ENCODE results near the gene FOSB. TPM values are rescaled to one million over a fixed set of nuclear protein-coding genes. Genes with fewer than 3 reads are reported as not detected.

The FOSB gene
- total and polyA plus RNA-seq, 4 donors: 0.18 to 1.3 (median 0.40) TPM

DNA sequence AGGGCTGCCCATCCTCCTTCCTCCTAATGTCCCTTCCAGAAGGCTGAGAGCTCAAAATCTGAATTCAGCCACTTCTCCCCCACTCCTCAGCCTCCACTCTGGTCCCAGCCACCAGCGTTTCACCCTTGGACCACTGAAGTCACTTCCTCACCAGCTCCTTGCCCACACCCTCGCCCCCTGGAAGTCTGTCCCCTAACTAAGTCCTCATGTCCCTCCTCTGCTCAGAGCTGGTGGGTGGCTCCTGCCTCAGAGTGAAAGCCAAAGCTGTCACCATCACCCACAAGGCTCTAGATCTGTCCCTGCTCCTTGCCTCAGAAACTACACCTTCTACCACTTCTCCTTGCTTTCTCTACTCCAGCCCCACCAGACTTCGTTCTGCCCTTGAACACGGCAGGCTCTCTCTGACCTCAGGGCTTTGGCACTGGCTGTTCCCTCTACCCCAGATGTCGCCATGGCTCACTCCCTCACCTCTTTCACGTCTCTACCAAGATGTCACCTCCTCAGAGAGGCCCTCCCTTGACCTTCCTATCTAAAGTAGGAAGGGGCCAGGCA is 45.8 kb upstream of the FOSB start:
- H3K4me3 ChIP-seq (ENCODE audit: low read depth in 1 of 3, low read length in 3 of 3): no peak overlapping the region
- no peak for DNase-seq (ENCODE audit: low spot score)
- no peak overlapping the region for H3K9ac ChIP-seq (ENCODE audit: low read depth in 1 of 2, low read length in 2 of 2)
- no peaks in the 10 kb centered on the region for H3K27me3 ChIP-seq (ENCODE audit: control insufficient read depth in 4 of 4, insufficient read depth in 4 of 4, low read length in 3 of 4)
- no peak overlapping the region for H3K27ac ChIP-seq (ENCODE audit: low read depth in 1 of 2, low read length in 2 of 2)
- H3K36me3 ChIP-seq (ENCODE audit: control insufficient read depth in 4 of 4, insufficient read depth in 3 of 4, low read depth in 1 of 4, low read length in 3 of 4): peaks cover 0 to 16% (median 9%) of the 10 kb centered on the region in 4 donors
- 90% methylated on average over 6 of the region's 6 CpGs for WGBS
- TF ChIP-seq, protein P1, sequence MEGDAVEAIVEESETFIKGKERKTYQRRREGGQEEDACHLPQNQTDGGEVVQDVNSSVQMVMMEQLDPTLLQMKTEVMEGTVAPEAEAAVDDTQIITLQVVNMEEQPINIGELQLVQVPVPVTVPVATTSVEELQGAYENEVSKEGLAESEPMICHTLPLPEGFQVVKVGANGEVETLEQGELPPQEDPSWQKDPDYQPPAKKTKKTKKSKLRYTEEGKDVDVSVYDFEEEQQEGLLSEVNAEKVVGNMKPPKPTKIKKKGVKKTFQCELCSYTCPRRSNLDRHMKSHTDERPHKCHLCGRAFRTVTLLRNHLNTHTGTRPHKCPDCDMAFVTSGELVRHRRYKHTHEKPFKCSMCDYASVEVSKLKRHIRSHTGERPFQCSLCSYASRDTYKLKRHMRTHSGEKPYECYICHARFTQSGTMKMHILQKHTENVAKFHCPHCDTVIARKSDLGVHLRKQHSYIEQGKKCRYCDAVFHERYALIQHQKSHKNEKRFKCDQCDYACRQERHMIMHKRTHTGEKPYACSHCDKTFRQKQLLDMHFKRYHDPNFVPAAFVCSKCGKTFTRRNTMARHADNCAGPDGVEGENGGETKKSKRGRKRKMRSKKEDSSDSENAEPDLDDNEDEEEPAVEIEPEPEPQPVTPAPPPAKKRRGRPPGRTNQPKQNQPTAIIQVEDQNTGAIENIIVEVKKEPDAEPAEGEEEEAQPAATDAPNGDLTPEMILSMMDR (IDR thresholded peaks at IDR 0.05; ENCODE audit: low read depth, low read length, missing input control): no peak
- no peak for TF ChIP-seq FOXA2 (IDR thresholded peaks at IDR 0.05)
- TF ChIP-seq HNF4G (IDR thresholded peaks at IDR 0.05): no peak
- no peaks in the 10 kb centered on the region for H3K9me3 ChIP-seq (ENCODE audit: control insufficient read depth in 4 of 4, low read length in 3 of 4)
- H3K4me1 ChIP-seq (ENCODE audit: control insufficient read depth in 4 of 4, insufficient read depth in 4 of 4, low read length in 3 of 4): peaks cover 5 to 16% (median 9%) of the 10 kb centered on the region in 4 donors

GRCh38 chr19:45423033-45423588 is 44.7 kb upstream of the FOSB start:
- H3K4me3 ChIP-seq (ENCODE audit: low read depth in 1 of 3, low read length in 3 of 3): peak overlapping the region; percentile 53 to 64 (median 61)
- H3K36me3 ChIP-seq (ENCODE audit: control insufficient read depth in 4 of 4, insufficient read depth in 3 of 4, low read depth in 1 of 4, low read length in 3 of 4): peaks cover 0 to 8% (median 4%) of the 10 kb centered on the region in 4 donors
- peaks cover 5 to 19% (median 9%) of the 10 kb centered on the region in 4 donors for H3K4me1 ChIP-seq (ENCODE audit: control insufficient read depth in 4 of 4, insufficient read depth in 4 of 4, low read length in 3 of 4)
- DNase-seq (ENCODE audit: low spot score): no peak
- no peaks in the 10 kb centered on the region for H3K9me3 ChIP-seq (ENCODE audit: control insufficient read depth in 4 of 4, low read length in 3 of 4)
- 21% methylated on average over 20 of the region's 20 CpGs for WGBS
- TF ChIP-seq NR2F2 (IDR thresholded peaks at IDR 0.05) (peak; percentile 84), HNF4G (IDR thresholded peaks at IDR 0.05) (no peak), RAD21 (IDR thresholded peaks at IDR 0.05) (no peak)
- no peaks in the 10 kb centered on the region for H3K27me3 ChIP-seq (ENCODE audit: control insufficient read depth in 4 of 4, insufficient read depth in 4 of 4, low read length in 3 of 4)
- peak overlapping the region; percentile 21 to 74 for H3K9ac ChIP-seq (ENCODE audit: low read depth in 1 of 2, low read length in 2 of 2)
- H3K27ac ChIP-seq (ENCODE audit: low read depth in 1 of 2, low read length in 2 of 2): peak overlapping the region; percentile 89 to 93

GRCh38 chr19:45423589-45424190 is 44.1 kb upstream of the FOSB start, which contains the start of gene ERCC1:
Gene ERCC1 (minus strand): TSS chr19:45423917. CDS start chr19:45423374, 543 bp downstream.
- peak; percentile 98 for DNase-seq (ENCODE audit: low spot score)
- peaks cover 0 to 8% (median 4%) of the 10 kb centered on the region in 4 donors for H3K36me3 ChIP-seq (ENCODE audit: control insufficient read depth in 4 of 4, insufficient read depth in 3 of 4, low read depth in 1 of 4, low read length in 3 of 4)
- under 1% methylated on average over 37 of the region's 37 CpGs for WGBS
- H3K9ac ChIP-seq (ENCODE audit: low read depth in 1 of 2, low read length in 2 of 2): peak within 1 kb of the TSS; percentile 64 to 74
- peak within 1 kb of the TSS; percentile 53 to 70 (median 64) for H3K4me3 ChIP-seq (ENCODE audit: low read depth in 1 of 3, low read length in 3 of 3)
- H3K27ac ChIP-seq (ENCODE audit: low read depth in 1 of 2, low read length in 2 of 2): peak within 1 kb of the TSS; percentile 89 to 93
- no peaks in the 10 kb centered on the region for H3K9me3 ChIP-seq (ENCODE audit: control insufficient read depth in 4 of 4, low read length in 3 of 4)
- H3K27me3 ChIP-seq (ENCODE audit: control insufficient read depth in 4 of 4, insufficient read depth in 4 of 4, low read length in 3 of 4): no peaks in the 10 kb centered on the region
- H3K4me1 ChIP-seq (ENCODE audit: control insufficient read depth in 4 of 4, insufficient read depth in 4 of 4, low read length in 3 of 4): peaks cover 5 to 23% (median 11%) of the 10 kb centered on the region in 4 donors
- TF ChIP-seq JUND (IDR thresholded peaks at IDR 0.05): no peak
- TF ChIP-seq, protein P2, sequence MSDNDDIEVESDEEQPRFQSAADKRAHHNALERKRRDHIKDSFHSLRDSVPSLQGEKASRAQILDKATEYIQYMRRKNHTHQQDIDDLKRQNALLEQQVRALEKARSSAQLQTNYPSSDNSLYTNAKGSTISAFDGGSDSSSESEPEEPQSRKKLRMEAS (IDR thresholded peaks at IDR 0.05): peak; percentile 79
- TF ChIP-seq, protein P3, sequence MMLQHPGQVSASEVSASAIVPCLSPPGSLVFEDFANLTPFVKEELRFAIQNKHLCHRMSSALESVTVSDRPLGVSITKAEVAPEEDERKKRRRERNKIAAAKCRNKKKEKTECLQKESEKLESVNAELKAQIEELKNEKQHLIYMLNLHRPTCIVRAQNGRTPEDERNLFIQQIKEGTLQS (IDR thresholded peaks at IDR 0.05): no peak
- TF ChIP-seq, protein P4, sequence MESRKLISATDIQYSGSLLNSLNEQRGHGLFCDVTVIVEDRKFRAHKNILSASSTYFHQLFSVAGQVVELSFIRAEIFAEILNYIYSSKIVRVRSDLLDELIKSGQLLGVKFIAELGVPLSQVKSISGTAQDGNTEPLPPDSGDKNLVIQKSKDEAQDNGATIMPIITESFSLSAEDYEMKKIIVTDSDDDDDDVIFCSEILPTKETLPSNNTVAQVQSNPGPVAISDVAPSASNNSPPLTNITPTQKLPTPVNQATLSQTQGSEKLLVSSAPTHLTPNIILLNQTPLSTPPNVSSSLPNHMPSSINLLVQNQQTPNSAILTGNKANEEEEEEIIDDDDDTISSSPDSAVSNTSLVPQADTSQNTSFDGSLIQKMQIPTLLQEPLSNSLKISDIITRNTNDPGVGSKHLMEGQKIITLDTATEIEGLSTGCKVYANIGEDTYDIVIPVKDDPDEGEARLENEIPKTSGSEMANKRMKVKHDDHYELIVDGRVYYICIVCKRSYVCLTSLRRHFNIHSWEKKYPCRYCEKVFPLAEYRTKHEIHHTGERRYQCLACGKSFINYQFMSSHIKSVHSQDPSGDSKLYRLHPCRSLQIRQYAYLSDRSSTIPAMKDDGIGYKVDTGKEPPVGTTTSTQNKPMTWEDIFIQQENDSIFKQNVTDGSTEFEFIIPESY (IDR thresholded peaks at IDR 0.05): no peak
- peak; percentile 58 to 75 for TF ChIP-seq EGR1 (IDR thresholded peaks at IDR 0.05; ENCODE audit: low read depth in 2 of 2)
- TF ChIP-seq REST (IDR thresholded peaks at IDR 0.05): peak; percentile 85
- TF ChIP-seq FOXA2 (IDR thresholded peaks at IDR 0.05): no peak
- peak; percentile 82 for TF ChIP-seq SP1 (IDR thresholded peaks at IDR 0.05)
- no peak for TF ChIP-seq YY1 (IDR thresholded peaks at IDR 0.05)
- no peak for TF ChIP-seq NR2F2 (IDR thresholded peaks at IDR 0.05)
- peak in 1 of 2 donors; percentile 86 for TF ChIP-seq GABPA (IDR thresholded peaks at IDR 0.05 in 1 of 2, conservative IDR thresholded peaks at IDR 0.05 in 1 of 2)
- TF ChIP-seq FOXA1 (IDR thresholded peaks at IDR 0.05): no peak
- TF ChIP-seq RXRA (IDR thresholded peaks at IDR 0.05): peak; percentile 52 to 60
- no peak for TF ChIP-seq HNF4G (IDR thresholded peaks at IDR 0.05)
- peak in 1 of 2 donors; percentile 50 for TF ChIP-seq HNF4A (conservative IDR thresholded peaks at IDR 0.05)
- peak; percentile 8 to 42 for TF ChIP-seq RAD21 (IDR thresholded peaks at IDR 0.05)

Data from liver (tissue), 9 donors.